Activated CD8-positive, alpha-beta T cell treated with anti-CD3 and anti-CD28 coated beads for 36 hours (primary cell): ENCODE data around the gene GDF9. TPM values are rescaled to one million over a fixed set of nuclear protein-coding genes. Genes with fewer than 3 reads are reported as not detected.

ENCODE experiments used
- ATAC-seq: fragments of 200-7000 bp; cut with Tn5 transposase; one replicate; pipeline ENCODE4 v1.10.0; 2021; ENCODE audit warnings: mild to moderate bottlenecking, moderate library complexity
- CTCF ChIA-PET: fragments of 350-600 bp; sonication (Branson Sonifier 250); formaldehyde crosslinking; loops from one replicate; lab custom pipeline; 2021; ENCODE audit warnings: antibody characterized with exemption; lab: Charles Lee
- POLR2A ChIA-PET: fragments of 350-600 bp; sonication (Branson Sonifier 250); formaldehyde crosslinking; loops from one replicate; lab custom pipeline; 2021; ENCODE audit warnings: antibody characterized with exemption; lab: Charles Lee
- DNase-seq: peaks from one replicate; pipeline ENCODE4 v3.0.0-alpha.2; 2020
- H3K27ac Mint-ChIP-seq: one replicate; pipeline ENCODE4 v1.8.0; 2021; ENCODE audit warnings: mild to moderate bottlenecking, mixed read lengths
- H3K27me3 Mint-ChIP-seq: one replicate; pipeline ENCODE4 v1.8.0; 2021; ENCODE audit warnings: mixed read lengths
- H3K36me3 Mint-ChIP-seq: one replicate; pipeline ENCODE4 v1.8.0; 2021; ENCODE audit warnings: low read depth, mixed read lengths
- H3K4me1 Mint-ChIP-seq: one replicate; pipeline ENCODE4 v1.8.0; 2021; ENCODE audit warnings: low read depth, mixed read lengths
- H3K4me3 Mint-ChIP-seq: one replicate; pipeline ENCODE4 v1.8.0; 2021; ENCODE audit warnings: mild to moderate bottlenecking, moderate library complexity, mixed read lengths
- H3K9me3 Mint-ChIP-seq: one replicate; pipeline ENCODE4 v1.8.0; 2021; ENCODE audit warnings: mixed read lengths
- CTCF ChIP-seq: fragments of 200-600 bp; IDR thresholded peaks from one replicate; pipeline ENCODE4 v1.8.0; 2022; ENCODE audit warnings: antibody characterized with exemption, mild to moderate bottlenecking
- intact Hi-C: fragments of 100-400 bp; cut with micrococcal nuclease; formaldehyde crosslinking; loops from one replicate; pipeline ENCODE4 v1.10.0; 2022
- total RNA-seq, 2 experiments: library from RNA; stranded (reverse); gene quantifications; one replicate each; pipeline ENCODE4 v1.2.3, GENCODE V29; 2021

The GDF9 gene
- total RNA-seq, 2 experiments from 2014 or later: 0.90 to 0.94 TPM

- Mint-ChIP-seq H3K27ac (no peak overlapping the region), H3K9me3 (no peaks in the 10 kb centered on the region), H3K36me3 (peaks cover 11% of the 10 kb centered on the region), H3K4me1 (peaks cover 2% of the 10 kb centered on the region), H3K4me3 (no peak overlapping the region), H3K27me3 (no peaks in the 10 kb centered on the region)
- intact Hi-C loops: no loop called here
- ATAC-seq (no peak), DNase-seq (no peak)
- POLR2A ChIA-PET: interaction anchor here (0.5 kb wide), 1 partner anchor 179 kb away, joined by 3 read pairs; no protein-coding TSS in a partner anchor
- no peak for TF ChIP-seq CTCF
- CTCF ChIA-PET: interaction anchor here (0.7 kb wide), 1 partner anchor 9 kb away, joined by 3 read pairs; no protein-coding TSS in a partner anchor
These were observed 7.6 kb upstream of the GDF9 start for GRCh38 chr5:132873930-132874271.

- Mint-ChIP-seq H3K27ac (no peak within 1 kb of the TSS), H3K36me3 (peaks cover 17% of the 10 kb centered on the region), H3K9me3 (no peaks in the 10 kb centered on the region), H3K27me3 (no peaks in the 10 kb centered on the region), H3K4me1 (peaks cover 8% of the 10 kb centered on the region), H3K4me3 (no peak within 1 kb of the TSS)
- ATAC-seq (no peak), DNase-seq (no peak)
- intact Hi-C loops: no loop called here
- TF ChIP-seq CTCF: no peak
- CTCF ChIA-PET: interaction anchor here (3.9 kb wide), 1 partner anchor 10 kb away, joined by 23 read pairs; no protein-coding TSS in a partner anchor
- POLR2A ChIA-PET: interaction anchor here (0.8 to 1.2 kb wide), 3 partner anchors 10 to 16 kb away, joined by 3 to 4 read pairs (median 3); no protein-coding TSS in a partner anchor
These were observed 7.1 kb upstream of the GDF9 start, which contains the start of gene LEAP2 for GRCh38 chr5:132873119-132873929. Gene LEAP2 (plus strand): TSS chr5:132873668. CDS start chr5:132873695, 27 bp downstream.

GRCh38 chr5:132872788-132873118 lies 6.5 kb upstream of the GDF9 start:
- TF ChIP-seq CTCF: no peak
- intact Hi-C loops: no loop called here
- CTCF ChIA-PET: interaction anchor here (3.9 kb wide), 1 partner anchor 10 kb away, joined by 23 read pairs; no protein-coding TSS in a partner anchor
- POLR2A ChIA-PET: interaction anchor here (0.8 to 1.2 kb wide), 3 partner anchors 11 to 17 kb away, joined by 3 to 4 read pairs (median 3); no protein-coding TSS in a partner anchor
- Mint-ChIP-seq H3K36me3 (peaks cover 21% of the 10 kb centered on the region), H3K4me3 (no peak overlapping the region), H3K27ac (no peak overlapping the region), H3K27me3 (no peaks in the 10 kb centered on the region), H3K4me1 (peaks cover 14% of the 10 kb centered on the region), H3K9me3 (no peaks in the 10 kb centered on the region)
- DNase-seq (no peak), ATAC-seq (no peak)

- Mint-ChIP-seq H3K27ac (peak overlapping the region; percentile 11), H3K36me3 (peaks cover 30% of the 10 kb centered on the region), H3K4me3 (no peak overlapping the region), H3K4me1 (peaks cover 21% of the 10 kb centered on the region), H3K27me3 (no peaks in the 10 kb centered on the region), H3K9me3 (no peaks in the 10 kb centered on the region)
- intact Hi-C loops: no loop called here
- no peak for TF ChIP-seq CTCF
- ChIA-PET POLR2A (interaction anchor here (1.2 kb wide), 2 partner anchors 12 to 18 kb away, joined by 3 to 4 read pairs; no protein-coding TSS in a partner anchor), CTCF (interaction anchor here (3.9 kb wide), 1 partner anchor 11 kb away, joined by 23 read pairs; no protein-coding TSS in a partner anchor)
- no peak for ATAC-seq
- DNase-seq: no peak
These were observed 5.4 kb upstream of the GDF9 start for GRCh38 chr5:132871459-132872284.
